Esophagus muscularis mucosa (tissue), 4 donors: Measurements from ENCODE around the gene CUL4A. TPM values are rescaled to one million over a fixed set of nuclear protein-coding genes. Genes with fewer than 3 reads are reported as not detected.
"Not testable (repeated sequence)": the region's sequence is repeated elsewhere in the genome, so short reads cannot be mapped to it uniquely, and the experiment has no call there.

Source experiments
- DNase-seq: peaks from one replicate; pipeline ENCODE4 v3.0.0-alpha.2; 2017; ENCODE audit errors: extremely low spot score
- H3K27ac ChIP-seq, 4 donors: fragments of 200-600 bp; sonication (generic); replicated peaks in 1 of 4; 1 replicate in 3 of 4; 2 replicates in 1 of 4; pipeline ENCODE4 v1.5.1; 2016 to 2019; ENCODE audit warnings: mild to moderate bottlenecking in 1 of 4
- H3K27me3 ChIP-seq, 4 donors: fragments of 200-600 bp; sonication (generic); one replicate each; pipeline versions ENCODE4 v1.5.1 to v1.6.0; 2016 to 2019
- H3K36me3 ChIP-seq, 4 donors: fragments of 200-600 bp; sonication (generic); one replicate each; pipeline ENCODE4 v1.5.1; 2016 to 2019
- H3K4me1 ChIP-seq, 4 donors: fragments of 200-600 bp; sonication (generic); one replicate each; pipeline ENCODE4 v1.5.1; 2016 to 2019
- H3K4me3 ChIP-seq, 4 donors: fragments of 200-600 bp; sonication (generic); 1 replicate in 2 of 4; 2 replicates in 2 of 4; pipeline ENCODE4 v1.5.1; 2016 to 2019; ENCODE audit warnings: mild to moderate bottlenecking in 4 of 4, moderate library complexity in 1 of 4
- H3K9me3 ChIP-seq, 4 donors: fragments of 200-600 bp; sonication (generic); 1 replicate in 3 of 4; 2 replicates in 1 of 4; pipeline ENCODE4 v1.5.1; 2016 to 2019
- EP300 ChIP-seq: sonication (generic); formaldehyde crosslinking; IDR thresholded peaks from one replicate; pipeline ENCODE4 v1.6.1; 2017; ENCODE audit warnings: antibody characterized with exemption
- POLR2A ChIP-seq: fragments of 450-650 bp; IDR thresholded peaks from one replicate; pipeline ENCODE4 v1.6.1; 2017; ENCODE audit warnings: antibody characterized with exemption, moderate library complexity, mild to moderate bottlenecking, low read depth
- POLR2AphosphoS5 ChIP-seq, 2 donors: sonication (generic); formaldehyde crosslinking; IDR thresholded peaks; one replicate each; pipeline ENCODE4 v1.6.1; 2017; ENCODE audit warnings: antibody characterized with exemption in 2 of 2
- WGBS: methylation state at CpG from one replicate; pipeline ENCODE4 v1.1.5; 2018; 5-methylcytosine and 5-hydroxymethylcytosine counted together
- intact Hi-C: fragments of 100-400 bp; cut with DNase I; formaldehyde crosslinking; loops from one replicate; pipeline ENCODE4 v1.15.1; 2023
- total RNA-seq, 4 donors: library from RNA; depleted of rRNA; stranded (reverse); fragments of >200 nt; gene quantifications; one replicate each; pipeline versions ENCODE4 v1.1.0 to v1.2.1, GENCODE V29; 2016
- TF ChIP-seq, protein P1 (sequence below), 3 experiments: fragments of 200-600 bp in 2 of 3; fragments of 450-650 bp in 1 of 3; sonication (generic) in 2 of 3; IDR thresholded peaks; one replicate each; pipeline ENCODE4 v1.5.1; 2017 to 2019; ENCODE audit warnings: antibody characterized with exemption in 3 of 3, mild to moderate bottlenecking in 2 of 3, moderate library complexity in 1 of 3

Gene CUL4A
- total RNA-seq, 4 donors from 2014 or later = 93.4 to 154 (median 122) TPM

DNA sequence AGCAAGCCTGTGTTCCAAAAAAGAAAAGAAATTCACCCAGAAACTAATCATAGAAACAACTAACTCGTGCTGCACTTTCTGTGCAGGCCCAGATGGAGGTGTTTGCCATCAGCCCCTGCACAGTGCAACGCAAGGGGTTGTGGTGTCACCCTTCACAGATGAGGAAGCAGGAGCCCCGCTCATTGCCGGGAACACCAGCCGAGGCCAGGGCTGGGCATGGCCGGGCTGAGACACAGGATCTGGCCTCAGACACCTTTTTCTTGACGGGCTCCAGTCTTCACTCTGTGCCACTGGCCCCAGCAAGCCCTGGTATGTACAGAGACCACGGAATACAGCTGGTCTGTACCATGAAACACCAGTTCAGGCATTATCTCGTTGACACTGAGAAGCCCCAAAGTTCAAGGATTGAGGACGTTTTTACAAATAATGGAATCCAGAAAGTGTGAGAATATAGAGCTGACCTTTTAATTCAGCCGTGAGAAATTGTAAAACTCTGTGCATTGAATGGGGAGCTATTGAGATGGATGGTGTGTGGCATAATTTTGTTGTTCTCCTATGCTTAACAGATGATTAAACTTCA is 43.2 kb downstream of the CUL4A start:
- 80% methylated on average over 10 of the region's 11 CpGs for WGBS
- no peak overlapping the region for H3K27ac ChIP-seq
- no peaks in the 10 kb centered on the region for H3K9me3 ChIP-seq
- no peak overlapping the region for H3K4me3 ChIP-seq
- H3K27me3 ChIP-seq = no peaks in the 10 kb centered on the region
- intact Hi-C loops = no loop called here
- peaks cover 77 to 99% (median 95%) of the 10 kb centered on the region in 4 donors for H3K36me3 ChIP-seq
- H3K4me1 ChIP-seq = no peaks in the 10 kb centered on the region
- no peak for TF ChIP-seq EP300
- TF ChIP-seq POLR2AphosphoS5 (IDR thresholded peaks at IDR 0.05) = no peak
- TF ChIP-seq POLR2A = no peak
- TF ChIP-seq, protein P1, sequence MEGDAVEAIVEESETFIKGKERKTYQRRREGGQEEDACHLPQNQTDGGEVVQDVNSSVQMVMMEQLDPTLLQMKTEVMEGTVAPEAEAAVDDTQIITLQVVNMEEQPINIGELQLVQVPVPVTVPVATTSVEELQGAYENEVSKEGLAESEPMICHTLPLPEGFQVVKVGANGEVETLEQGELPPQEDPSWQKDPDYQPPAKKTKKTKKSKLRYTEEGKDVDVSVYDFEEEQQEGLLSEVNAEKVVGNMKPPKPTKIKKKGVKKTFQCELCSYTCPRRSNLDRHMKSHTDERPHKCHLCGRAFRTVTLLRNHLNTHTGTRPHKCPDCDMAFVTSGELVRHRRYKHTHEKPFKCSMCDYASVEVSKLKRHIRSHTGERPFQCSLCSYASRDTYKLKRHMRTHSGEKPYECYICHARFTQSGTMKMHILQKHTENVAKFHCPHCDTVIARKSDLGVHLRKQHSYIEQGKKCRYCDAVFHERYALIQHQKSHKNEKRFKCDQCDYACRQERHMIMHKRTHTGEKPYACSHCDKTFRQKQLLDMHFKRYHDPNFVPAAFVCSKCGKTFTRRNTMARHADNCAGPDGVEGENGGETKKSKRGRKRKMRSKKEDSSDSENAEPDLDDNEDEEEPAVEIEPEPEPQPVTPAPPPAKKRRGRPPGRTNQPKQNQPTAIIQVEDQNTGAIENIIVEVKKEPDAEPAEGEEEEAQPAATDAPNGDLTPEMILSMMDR (IDR thresholded peaks at IDR 0.05) = no peak
- DNase-seq = no peak

DNA sequence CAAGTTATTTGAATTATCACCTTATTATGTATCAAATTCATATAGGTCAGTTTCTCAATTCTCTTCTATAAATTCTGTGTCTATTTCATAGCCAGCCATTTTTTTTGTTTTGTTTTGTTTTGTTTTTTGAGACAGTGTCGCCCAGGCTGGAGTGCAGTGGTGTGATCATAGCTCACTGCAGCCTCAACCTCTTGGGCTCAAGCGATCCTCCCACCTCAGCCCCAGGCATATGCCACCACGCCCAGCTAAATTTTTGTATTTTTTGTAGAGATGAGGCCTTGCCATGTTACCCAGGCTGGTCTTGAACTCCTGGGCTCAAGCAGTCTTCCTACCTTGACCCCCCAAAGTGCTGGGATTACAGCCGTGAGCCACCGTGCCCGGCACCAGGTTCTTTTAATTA is 48.5 kb downstream of the CUL4A start:
- H3K27me3 ChIP-seq, H3K4me1 ChIP-seq, intact Hi-C loops, H3K4me3 ChIP-seq, DNase-seq, H3K9me3 ChIP-seq, H3K27ac ChIP-seq: not testable (repeated sequence)
- peaks cover 43 to 99% (median 86%) of the 10 kb centered on the region in 4 donors for H3K36me3 ChIP-seq
- WGBS = 96% methylated on average over 6 of the region's 6 CpGs

DNA sequence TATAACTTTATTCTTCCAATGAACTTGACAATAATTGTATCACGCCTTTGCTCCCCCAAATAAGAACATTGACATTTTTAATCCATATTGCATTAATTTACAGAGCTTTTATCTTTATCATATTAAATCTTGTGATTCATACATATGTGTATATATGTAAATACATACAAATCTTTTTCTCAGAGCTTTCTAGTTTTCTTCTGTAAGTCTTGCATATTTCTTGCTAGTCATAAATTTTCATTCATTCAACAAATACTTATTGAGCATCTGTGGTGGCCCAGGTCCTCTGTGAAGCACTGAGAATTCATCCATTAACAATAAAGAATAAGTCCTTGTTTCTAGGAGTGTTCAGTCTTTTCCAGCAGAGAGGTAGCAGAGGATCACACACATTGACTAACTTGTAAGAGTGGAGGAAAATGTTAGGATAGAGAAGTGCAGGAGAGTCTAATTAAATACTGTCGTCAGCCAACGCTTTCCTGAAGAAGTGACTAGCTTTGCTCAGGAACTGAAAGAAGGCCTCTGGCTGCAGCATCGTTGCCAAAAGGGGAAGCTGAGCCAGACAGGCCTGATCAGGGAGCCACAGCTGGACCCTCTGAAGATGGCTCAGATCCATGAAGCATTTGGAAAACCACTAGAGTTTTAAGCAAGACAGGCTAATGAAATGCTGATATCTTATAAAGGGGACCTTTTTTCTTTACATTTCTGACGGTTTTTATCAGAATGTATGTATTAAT is 49.1 kb downstream of the CUL4A start:
- Histone ChIP-seq H3K27me3 (no peaks in the 10 kb centered on the region), H3K9me3 (no peaks in the 10 kb centered on the region), H3K4me3 (no peak overlapping the region), H3K4me1 (no peaks in the 10 kb centered on the region), H3K27ac (no peak overlapping the region), H3K36me3 (peaks cover 43 to 99% (median 85%) of the 10 kb centered on the region in 4 donors)
- intact Hi-C loops = no loop called here
- WGBS = 90% methylated on average over 5 of the region's 5 CpGs
- TF ChIP-seq, protein P1 (IDR thresholded peaks at IDR 0.05) = no peak
- TF ChIP-seq POLR2AphosphoS5 (IDR thresholded peaks at IDR 0.05) (no peak), EP300 (no peak), POLR2A (no peak)
- no peak for DNase-seq

- intact Hi-C loops = no loop called here
- DNase-seq = no peak
- no peak overlapping the region for H3K27ac ChIP-seq
- WGBS = 85% methylated on average over 11 of the region's 13 CpGs
- peaks cover 19 to 95% (median 80%) of the 10 kb centered on the region in 4 donors for H3K36me3 ChIP-seq
- no peaks in the 10 kb centered on the region for H3K4me1 ChIP-seq
- no peak overlapping the region for H3K4me3 ChIP-seq
- TF ChIP-seq EP300 (no peak), POLR2AphosphoS5 (IDR thresholded peaks at IDR 0.05) (no peak), POLR2A (no peak)
- TF ChIP-seq, protein P1 (IDR thresholded peaks at IDR 0.05) = no peak
- no peaks in the 10 kb centered on the region for H3K9me3 ChIP-seq
- H3K27me3 ChIP-seq = no peaks in the 10 kb centered on the region
Measured at GRCh38 chr13:113260996-113261395, 51.6 kb downstream of the CUL4A start.

DNA sequence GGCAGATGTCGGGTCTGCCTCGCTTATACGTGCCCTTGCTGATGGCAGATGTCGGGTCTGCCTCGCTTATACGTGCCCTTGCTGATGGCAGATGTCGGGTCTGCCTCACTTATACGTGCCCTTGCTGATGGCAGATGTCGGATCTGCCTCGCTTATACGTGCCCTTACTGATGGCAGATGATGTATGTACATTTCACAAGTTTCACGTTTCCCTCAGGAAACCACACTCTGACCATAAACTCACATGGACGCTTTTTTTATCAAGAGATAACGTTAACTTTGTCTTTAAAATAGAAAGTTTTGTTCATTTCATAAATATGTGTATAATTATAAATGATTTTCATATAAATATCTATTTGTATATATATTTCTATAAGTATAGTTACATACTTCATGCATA is 53.6 kb downstream of the CUL4A start:
- H3K9me3 ChIP-seq, H3K27me3 ChIP-seq, H3K4me3 ChIP-seq, intact Hi-C loops, DNase-seq, H3K27ac ChIP-seq, H3K4me1 ChIP-seq: not testable (repeated sequence)
- 85% methylated on average over 8 of the region's 14 CpGs for WGBS
- peaks cover 11 to 80% (median 66%) of the 10 kb centered on the region in 4 donors for H3K36me3 ChIP-seq
